HepG2 (cell line): ENCODE measurements around the gene ZFP62. TPM values are rescaled to one million over a fixed set of nuclear protein-coding genes. Genes with fewer than 3 reads are reported as not detected.
A peak's percentile ranks its signal among the peaks of the same experiment; 100 is the strongest.

ENCODE experiments used
- ATM ChIP-seq: fragments of 450-650 bp; IDR thresholded peaks from 2 replicates; pipeline ENCODE4 v1.7.1; 2017; ENCODE audit warnings: mild to moderate bottlenecking, borderline replicate concordance
- ELF4 ChIP-seq: sonication (generic); formaldehyde crosslinking; IDR thresholded peaks from 2 replicates; pipeline ENCODE4 v1.5.0; 2020; ENCODE audit warnings: missing genetic modification reagents, mild to moderate bottlenecking, moderate library complexity, borderline replicate concordance
- HOXA3 ChIP-seq: sonication (generic); formaldehyde crosslinking; IDR thresholded peaks from 2 replicates; pipeline ENCODE4 v1.5.0; 2020; ENCODE audit warnings: missing genetic modification reagents
- KDM6A ChIP-seq: IDR thresholded peaks from 2 replicates; pipeline ENCODE4 v1.6.1; 2016; ENCODE audit warnings: low read depth
- MED1 ChIP-seq: sonication (generic); formaldehyde crosslinking; IDR thresholded peaks from 2 replicates; pipeline ENCODE4 v1.4.0; 2020; ENCODE audit warnings: missing genetic modification reagents
- MYC ChIP-seq: sonication (generic); formaldehyde crosslinking; IDR thresholded peaks from 2 replicates; pipeline ENCODE4 v1.9.0; 2021; ENCODE audit warnings: missing genetic modification reagents, borderline replicate concordance
- NONO ChIP-seq, 2 experiments: fragments of 450-650 bp in 1 of 2; sonication (generic) in 1 of 2; formaldehyde crosslinking in 1 of 2; IDR thresholded peaks in 1 of 2; conservative IDR thresholded peaks in 1 of 2; 2 replicates each; pipeline versions ENCODE4 v1.6.1 to v1.8.0; 2017 to 2022; ENCODE audit warnings: mild to moderate bottlenecking in 1 of 2, missing genetic modification reagents in 1 of 2, moderate library complexity in 1 of 2
- PHF8 ChIP-seq: sonication (generic); formaldehyde crosslinking; IDR thresholded peaks from 2 replicates; pipeline ENCODE4 v1.5.0; 2020; ENCODE audit warnings: missing genetic modification reagents
- POLR2AphosphoS5 ChIP-seq: IDR thresholded peaks from 2 replicates; pipeline ENCODE4 v1.6.1; 2012; ENCODE audit warnings: low read depth, low read length
- SOX6 ChIP-seq, 2 experiments: fragments of 450-650 bp in 1 of 2; sonication (generic) in 1 of 2; formaldehyde crosslinking in 1 of 2; IDR thresholded peaks; 2 replicates each; pipeline versions ENCODE4 v1.4.0 to v1.6.1; 2017 to 2020; ENCODE audit warnings: antibody characterized with exemption in 1 of 2, mild to moderate bottlenecking in 1 of 2, missing genetic modification reagents in 1 of 2
- TBX2 ChIP-seq: sonication (generic); formaldehyde crosslinking; IDR thresholded peaks from 2 replicates; pipeline ENCODE4 v1.5.0; 2020; ENCODE audit warnings: missing genetic modification reagents, mild to moderate bottlenecking, borderline replicate concordance
- YEATS4 ChIP-seq: sonication (generic); formaldehyde crosslinking; IDR thresholded peaks from 2 replicates; pipeline ENCODE4 v1.4.0; 2020; ENCODE audit warnings: missing genetic modification reagents, borderline replicate concordance
- ZBTB7A ChIP-seq: sonication (generic); formaldehyde crosslinking; IDR thresholded peaks from 2 replicates; pipeline ENCODE4 v1.8.0; 2022; ENCODE audit warnings: mild to moderate bottlenecking, missing genetic modification reagents
- ZNF160 ChIP-seq: sonication (generic); formaldehyde crosslinking; IDR thresholded peaks from 2 replicates; pipeline ENCODE4 v1.8.0; 2022; ENCODE audit warnings: mild to moderate bottlenecking, inconsistent platforms, missing genetic modification reagents
- polyA plus RNA-seq, 8 experiments: library from polyadenylated mRNA; depleted of rRNA in 3 of 8; stranded (reverse) in 7 of 8; unstranded in 1 of 8; fragments of >200 nt; fragmentation: Illumina TruSeq in 4 of 8; extraction: Trizol in 4 of 8; gene quantifications; 2 replicates each; pipeline versions ENCODE4 v1.2.1 to v1.2.3, GENCODE V29; 2011 to 2016; ENCODE audit warnings: low read depth in 4 of 8, missing spikeins in 1 of 8, mixed read lengths in 1 of 8; ENCODE audit not compliant: insufficient read depth in 1 of 8
- total RNA-seq, 5 experiments: library from RNA; depleted of rRNA; stranded (reverse); fragments of >200 nt; fragmentation: Illumina TruSeq; extraction: Trizol; gene quantifications; 2 replicates each; pipeline ENCODE4 v1.2.3, GENCODE V29; 2016; ENCODE audit warnings: low read depth in 1 of 5
- TF ChIP-seq, protein P1 (sequence below): IDR thresholded peaks from 2 replicates; pipeline ENCODE4 v1.4.0; 2020; ENCODE audit warnings: mild to moderate bottlenecking, missing genetic modification reagents
- TF ChIP-seq, protein P2 (sequence below): sonication (generic); IDR thresholded peaks from 2 replicates; pipeline ENCODE4 v1.6.1; 2016; ENCODE audit warnings: low read depth, borderline replicate concordance
- TF ChIP-seq, protein P3 (sequence below): sonication (generic); formaldehyde crosslinking; IDR thresholded peaks from 2 replicates; pipeline ENCODE4 v1.4.0; 2020; ENCODE audit warnings: missing genetic modification reagents
- TF ChIP-seq, protein P4 (sequence below): sonication (generic); formaldehyde crosslinking; IDR thresholded peaks from 2 replicates; pipeline ENCODE4 v1.5.1; 2020; ENCODE audit warnings: mild to moderate bottlenecking, missing genetic modification reagents, moderate library complexity

Gene ZFP62
- total and polyA plus RNA-seq, 2 of the 13 experiments (the other 11 are each of a cell fraction or from before 2014, with no cell fraction given): 8.2 to 19.4 TPM

DNA sequence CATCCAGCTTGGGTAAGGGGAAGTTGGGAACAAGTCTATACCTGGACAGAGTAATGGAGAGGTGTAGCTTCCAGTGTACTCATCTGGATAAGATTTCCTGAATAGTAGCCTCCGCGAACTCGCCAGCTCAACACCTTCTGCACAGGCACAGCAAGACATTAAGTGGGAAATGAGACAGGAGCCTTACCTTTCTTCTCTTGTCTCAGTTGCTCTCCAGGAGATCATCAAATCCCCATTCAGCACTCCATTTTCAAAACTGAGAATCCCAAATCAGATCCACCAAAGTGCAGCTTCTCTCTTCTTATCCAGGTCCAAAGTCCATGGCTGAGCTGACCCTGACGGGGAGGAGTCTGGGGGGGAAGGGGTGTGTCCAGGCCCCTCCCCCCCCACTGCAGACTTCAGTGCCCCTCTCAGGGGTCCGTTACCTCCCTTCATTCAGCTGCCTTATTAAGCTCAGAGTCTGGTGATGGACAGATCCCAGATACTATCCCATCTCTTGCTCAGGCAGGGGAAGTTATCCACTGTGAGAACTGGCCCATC lies 52.5 kb downstream of the ZFP62 start (continued):
- TF ChIP-seq, protein P1, sequence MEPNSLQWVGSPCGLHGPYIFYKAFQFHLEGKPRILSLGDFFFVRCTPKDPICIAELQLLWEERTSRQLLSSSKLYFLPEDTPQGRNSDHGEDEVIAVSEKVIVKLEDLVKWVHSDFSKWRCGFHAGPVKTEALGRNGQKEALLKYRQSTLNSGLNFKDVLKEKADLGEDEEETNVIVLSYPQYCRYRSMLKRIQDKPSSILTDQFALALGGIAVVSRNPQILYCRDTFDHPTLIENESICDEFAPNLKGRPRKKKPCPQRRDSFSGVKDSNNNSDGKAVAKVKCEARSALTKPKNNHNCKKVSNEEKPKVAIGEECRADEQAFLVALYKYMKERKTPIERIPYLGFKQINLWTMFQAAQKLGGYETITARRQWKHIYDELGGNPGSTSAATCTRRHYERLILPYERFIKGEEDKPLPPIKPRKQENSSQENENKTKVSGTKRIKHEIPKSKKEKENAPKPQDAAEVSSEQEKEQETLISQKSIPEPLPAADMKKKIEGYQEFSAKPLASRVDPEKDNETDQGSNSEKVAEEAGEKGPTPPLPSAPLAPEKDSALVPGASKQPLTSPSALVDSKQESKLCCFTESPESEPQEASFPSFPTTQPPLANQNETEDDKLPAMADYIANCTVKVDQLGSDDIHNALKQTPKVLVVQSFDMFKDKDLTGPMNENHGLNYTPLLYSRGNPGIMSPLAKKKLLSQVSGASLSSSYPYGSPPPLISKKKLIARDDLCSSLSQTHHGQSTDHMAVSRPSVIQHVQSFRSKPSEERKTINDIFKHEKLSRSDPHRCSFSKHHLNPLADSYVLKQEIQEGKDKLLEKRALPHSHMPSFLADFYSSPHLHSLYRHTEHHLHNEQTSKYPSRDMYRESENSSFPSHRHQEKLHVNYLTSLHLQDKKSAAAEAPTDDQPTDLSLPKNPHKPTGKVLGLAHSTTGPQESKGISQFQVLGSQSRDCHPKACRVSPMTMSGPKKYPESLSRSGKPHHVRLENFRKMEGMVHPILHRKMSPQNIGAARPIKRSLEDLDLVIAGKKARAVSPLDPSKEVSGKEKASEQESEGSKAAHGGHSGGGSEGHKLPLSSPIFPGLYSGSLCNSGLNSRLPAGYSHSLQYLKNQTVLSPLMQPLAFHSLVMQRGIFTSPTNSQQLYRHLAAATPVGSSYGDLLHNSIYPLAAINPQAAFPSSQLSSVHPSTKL (CRISPR knock-in tag): peak; percentile 49; the same call in 1 of the 2 replicates
- TF ChIP-seq MYC (CRISPR knock-in tag) (peak; percentile 23; the same call in 1 of the 2 replicates), ZBTB7A (CRISPR knock-in tag) (no peak; the same call in 1 of the 2 replicates), MED1 (CRISPR knock-in tag) (peak; percentile 53; the same call in 1 of the 2 replicates), NONO (IDR thresholded peaks at IDR 0.05) (no peak), NONO (CRISPR knock-in tag; conservative IDR thresholded peaks at IDR 0.05) (0 out of 2 replicates have a peak, but pooled peaks have one; percentile 27), SOX6 (IDR thresholded peaks at IDR 0.05) (no peak), SOX6 (CRISPR knock-in tag; IDR thresholded peaks at IDR 0.05) (0 out of 2 replicates have a peak, but pooled peaks have one; percentile 34), POLR2AphosphoS5 (peak; percentile 84), HOXA3 (CRISPR knock-in tag) (0 out of 2 replicates have a peak, but pooled peaks have one; percentile 30), ELF4 (no peak), ATM (no peak), TBX2 (peak; percentile 56; the same call in 1 of the 2 replicates), YEATS4 (CRISPR knock-in tag) (peak; percentile 68; the same call in 1 of the 2 replicates), PHF8 (CRISPR knock-in tag) (0 out of 2 replicates have a peak, but pooled peaks have one; percentile 29), ZNF160 (0 out of 2 replicates have a peak, but pooled peaks have one; percentile 25), KDM6A (CRISPR knock-in tag) (peak; percentile 48; the same call in 1 of the 2 replicates)
- TF ChIP-seq, protein P2, sequence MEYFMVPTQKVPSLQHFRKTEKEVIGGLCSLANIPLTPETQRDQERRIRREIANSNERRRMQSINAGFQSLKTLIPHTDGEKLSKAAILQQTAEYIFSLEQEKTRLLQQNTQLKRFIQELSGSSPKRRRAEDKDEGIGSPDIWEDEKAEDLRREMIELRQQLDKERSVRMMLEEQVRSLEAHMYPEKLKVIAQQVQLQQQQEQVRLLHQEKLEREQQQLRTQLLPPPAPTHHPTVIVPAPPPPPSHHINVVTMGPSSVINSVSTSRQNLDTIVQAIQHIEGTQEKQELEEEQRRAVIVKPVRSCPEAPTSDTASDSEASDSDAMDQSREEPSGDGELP: no peak
- TF ChIP-seq, protein P3, sequence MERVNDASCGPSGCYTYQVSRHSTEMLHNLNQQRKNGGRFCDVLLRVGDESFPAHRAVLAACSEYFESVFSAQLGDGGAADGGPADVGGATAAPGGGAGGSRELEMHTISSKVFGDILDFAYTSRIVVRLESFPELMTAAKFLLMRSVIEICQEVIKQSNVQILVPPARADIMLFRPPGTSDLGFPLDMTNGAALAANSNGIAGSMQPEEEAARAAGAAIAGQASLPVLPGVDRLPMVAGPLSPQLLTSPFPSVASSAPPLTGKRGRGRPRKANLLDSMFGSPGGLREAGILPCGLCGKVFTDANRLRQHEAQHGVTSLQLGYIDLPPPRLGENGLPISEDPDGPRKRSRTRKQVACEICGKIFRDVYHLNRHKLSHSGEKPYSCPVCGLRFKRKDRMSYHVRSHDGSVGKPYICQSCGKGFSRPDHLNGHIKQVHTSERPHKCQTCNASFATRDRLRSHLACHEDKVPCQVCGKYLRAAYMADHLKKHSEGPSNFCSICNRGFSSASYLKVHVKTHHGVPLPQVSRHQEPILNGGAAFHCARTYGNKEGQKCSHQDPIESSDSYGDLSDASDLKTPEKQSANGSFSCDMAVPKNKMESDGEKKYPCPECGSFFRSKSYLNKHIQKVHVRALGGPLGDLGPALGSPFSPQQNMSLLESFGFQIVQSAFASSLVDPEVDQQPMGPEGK: peak; percentile 87
- TF ChIP-seq, protein P4, sequence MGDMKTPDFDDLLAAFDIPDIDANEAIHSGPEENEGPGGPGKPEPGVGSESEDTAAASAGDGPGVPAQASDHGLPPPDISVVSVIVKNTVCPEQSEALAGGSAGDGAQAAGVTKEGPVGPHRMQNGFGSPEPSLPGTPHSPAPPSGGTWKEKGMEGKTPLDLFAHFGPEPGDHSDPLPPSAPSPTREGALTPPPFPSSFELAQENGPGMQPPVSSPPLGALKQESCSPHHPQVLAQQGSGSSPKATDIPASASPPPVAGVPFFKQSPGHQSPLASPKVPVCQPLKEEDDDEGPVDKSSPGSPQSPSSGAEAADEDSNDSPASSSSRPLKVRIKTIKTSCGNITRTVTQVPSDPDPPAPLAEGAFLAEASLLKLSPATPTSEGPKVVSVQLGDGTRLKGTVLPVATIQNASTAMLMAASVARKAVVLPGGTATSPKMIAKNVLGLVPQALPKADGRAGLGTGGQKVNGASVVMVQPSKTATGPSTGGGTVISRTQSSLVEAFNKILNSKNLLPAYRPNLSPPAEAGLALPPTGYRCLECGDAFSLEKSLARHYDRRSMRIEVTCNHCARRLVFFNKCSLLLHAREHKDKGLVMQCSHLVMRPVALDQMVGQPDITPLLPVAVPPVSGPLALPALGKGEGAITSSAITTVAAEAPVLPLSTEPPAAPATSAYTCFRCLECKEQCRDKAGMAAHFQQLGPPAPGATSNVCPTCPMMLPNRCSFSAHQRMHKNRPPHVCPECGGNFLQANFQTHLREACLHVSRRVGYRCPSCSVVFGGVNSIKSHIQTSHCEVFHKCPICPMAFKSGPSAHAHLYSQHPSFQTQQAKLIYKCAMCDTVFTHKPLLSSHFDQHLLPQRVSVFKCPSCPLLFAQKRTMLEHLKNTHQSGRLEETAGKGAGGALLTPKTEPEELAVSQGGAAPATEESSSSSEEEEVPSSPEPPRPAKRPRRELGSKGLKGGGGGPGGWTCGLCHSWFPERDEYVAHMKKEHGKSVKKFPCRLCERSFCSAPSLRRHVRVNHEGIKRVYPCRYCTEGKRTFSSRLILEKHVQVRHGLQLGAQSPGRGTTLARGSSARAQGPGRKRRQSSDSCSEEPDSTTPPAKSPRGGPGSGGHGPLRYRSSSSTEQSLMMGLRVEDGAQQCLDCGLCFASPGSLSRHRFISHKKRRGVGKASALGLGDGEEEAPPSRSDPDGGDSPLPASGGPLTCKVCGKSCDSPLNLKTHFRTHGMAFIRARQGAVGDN (CRISPR knock-in tag): peak; percentile 33
